GM23248 (cell line): ENCODE results near the gene NDUFA13. TPM values are rescaled to one million over a fixed set of nuclear protein-coding genes. Genes with fewer than 3 reads are reported as not detected.
"Not testable (repeated sequence)": the region's sequence is repeated elsewhere in the genome, so short reads cannot be mapped to it uniquely, and the experiment has no call there.

Source experiments
- DNase-seq: peaks from one replicate; pipeline ENCODE4 v3.0.0-alpha.2; 2015
- H2AFZ ChIP-seq: fragments of 200-600 bp; sonication (generic); 2 replicates; pipeline ENCODE4 v1.6.1; 2016; ENCODE audit warnings: antibody characterized with exemption
- H3F3A ChIP-seq: fragments of 200-600 bp; sonication (generic); 2 replicates; pipeline ENCODE4 v1.6.1; 2016; ENCODE audit warnings: mild to moderate bottlenecking, antibody characterized with exemption, mixed run types; ENCODE audit not compliant: insufficient read depth
- H3K27ac ChIP-seq: fragments of 200-600 bp; sonication (generic); 2 replicates; pipeline ENCODE4 v1.5.1; 2016; ENCODE audit warnings: mild to moderate bottlenecking
- H3K27me3 ChIP-seq: fragments of 200-600 bp; sonication (generic); replicated peaks from 2 replicates; pipeline ENCODE4 v1.6.1; 2016; ENCODE audit warnings: mild to moderate bottlenecking; ENCODE audit not compliant: insufficient read depth
- H3K36me3 ChIP-seq: fragments of 200-600 bp; sonication (generic); 2 replicates; pipeline ENCODE4 v1.6.1; 2016; ENCODE audit warnings: low read depth, mild to moderate bottlenecking
- H3K4me1 ChIP-seq: fragments of 200-600 bp; sonication (generic); 2 replicates; pipeline ENCODE4 v1.6.1; 2016; ENCODE audit warnings: mild to moderate bottlenecking; ENCODE audit not compliant: insufficient read depth
- H3K4me2 ChIP-seq: fragments of 200-600 bp; sonication (generic); one replicate; pipeline ENCODE4 v1.6.1; 2016; ENCODE audit warnings: mild to moderate bottlenecking; ENCODE audit not compliant: unreplicated experiment
- H3K4me3 ChIP-seq: fragments of 200-600 bp; sonication (generic); 2 replicates; pipeline ENCODE4 v1.5.1; 2016; ENCODE audit warnings: mild to moderate bottlenecking
- H3K79me2 ChIP-seq: fragments of 200-600 bp; sonication (generic); 2 replicates; pipeline ENCODE4 v1.6.1; 2016; ENCODE audit warnings: mild to moderate bottlenecking; ENCODE audit not compliant: insufficient read depth
- H3K9ac ChIP-seq: fragments of 200-600 bp; sonication (generic); 2 replicates; pipeline ENCODE4 v1.6.1; 2016; ENCODE audit warnings: mild to moderate bottlenecking
- H3K9me2 ChIP-seq: fragments of 200-600 bp; sonication (generic); 2 replicates; pipeline ENCODE4 v1.6.1; 2016; ENCODE audit warnings: mixed run types, mild to moderate bottlenecking, moderate library complexity; ENCODE audit not compliant: insufficient read depth
- H3K9me3 ChIP-seq: fragments of 200-600 bp; sonication (generic); one replicate; pipeline ENCODE4 v1.6.1; 2017; ENCODE audit warnings: low read depth
- H4K20me1 ChIP-seq: fragments of 200-600 bp; sonication (generic); 2 replicates; pipeline ENCODE4 v1.6.0; 2016; ENCODE audit not compliant: insufficient read depth
- EZH2 ChIP-seq: fragments of 200-600 bp; sonication (generic); IDR thresholded peaks from 2 replicates; pipeline ENCODE4 v1.6.1; 2018; ENCODE audit warnings: antibody characterized with exemption, mild to moderate bottlenecking; ENCODE audit not compliant: insufficient read depth, poor library complexity, severe bottlenecking
- EZH2phosphoT487 ChIP-seq: fragments of 200-600 bp; sonication (generic); IDR thresholded peaks from 2 replicates; pipeline ENCODE4 v1.6.1; 2018; ENCODE audit warnings: antibody characterized with exemption, moderate library complexity, mild to moderate bottlenecking, low read depth; ENCODE audit not compliant: insufficient read depth
- WGBS, 2 experiments: methylation state at CpG; one replicate each; pipeline ENCODE4 v1.1.6; 2015 to 2017; ENCODE audit warnings: low lambda C conversion rate in 2 of 2, low coverage in 1 of 2; ENCODE audit errors: missing lambda C conversion rate in 2 of 2; 5-methylcytosine and 5-hydroxymethylcytosine counted together
- in situ Hi-C: fragments of 300-500 bp; cut with MboI; formaldehyde crosslinking; loops from 2 replicates; pipeline ENCODE4 v1.15.0; 2020
- polyA plus RNA-seq: library from polyadenylated mRNA; unstranded; fragments of >200 nt; fragmentation: Nextera tagmentation; extraction: Ambion mirVana; gene quantifications from 2 replicates; pipeline ENCODE4 v1.2.1, GENCODE V29; 2016
- total RNA-seq: library from RNA; depleted of rRNA; stranded (reverse); fragments of >200 nt; shearing (Covaris generic); gene quantifications from 2 replicates; pipeline ENCODE4 v1.2.3, GENCODE V29; 2014; rRNA removed

The NDUFA13 gene
- total RNA-seq: 18.3 and 92.4 TPM in 2 replicates
- polyA plus RNA-seq: 466 and 474 TPM in 2 replicates

- Histone ChIP-seq H3K4me2 (peak within 1 kb of the TSS; percentile 100), H4K20me1 (no peaks in the 10 kb centered on the region), H3K4me1 (peaks cover 9% of the 10 kb centered on the region), H3K27me3 (no peaks in the 10 kb centered on the region), H3K36me3 (no peaks in the 10 kb centered on the region), H3K79me2 (peaks cover 48% of the 10 kb centered on the region), H3K9me3 (no peaks in the 10 kb centered on the region), H3K4me3 (peak within 1 kb of the TSS; percentile 100), H3K9ac (peak within 1 kb of the TSS; percentile 90), H3K9me2 (no peaks in the 10 kb centered on the region), H3F3A (no peaks in the 10 kb centered on the region), H2AFZ (peak within 1 kb of the TSS; percentile 84), H3K27ac (peak within 1 kb of the TSS; percentile 62)
- peak; percentile 94 for DNase-seq
- WGBS, 2 experiments: 4 to 5% methylated on average over 51 to 61 of the region's 61 CpGs
- in situ Hi-C loops: no loop called here
- no peak for TF ChIP-seq EZH2
- no peak for TF ChIP-seq EZH2phosphoT487
Measured at GRCh38 chr19:19515642-19516519, at the start of gene NDUFA13. Gene NDUFA13 (plus strand): TSS chr19:19516225. CDS start chr19:19516239, 14 bp downstream.

GRCh38 chr19:19468424-19469050 lies 47.5 kb upstream of the NDUFA13 start:
- H3K36me3 ChIP-seq: peaks cover 26% of the 10 kb centered on the region
- no peaks in the 10 kb centered on the region for H3K27me3 ChIP-seq
- H3F3A ChIP-seq: peaks cover 14% of the 10 kb centered on the region
- H3K79me2 ChIP-seq: peaks cover 100% of the 10 kb centered on the region
- H3K9me2 ChIP-seq: no peaks in the 10 kb centered on the region
- no peak overlapping the region for H3K9ac ChIP-seq
- peaks cover 13% of the 10 kb centered on the region for H3K4me1 ChIP-seq
- H2AFZ ChIP-seq: no peak overlapping the region
- H3K4me3 ChIP-seq: no peak overlapping the region
- no peaks in the 10 kb centered on the region for H4K20me1 ChIP-seq
- TF ChIP-seq EZH2 (no peak), EZH2phosphoT487 (no peak)
- peak; percentile 45 for DNase-seq
- H3K4me2 ChIP-seq: no peak overlapping the region
- WGBS, 2 experiments: 67 to 71% methylated on average over 2 of the region's 2 CpGs
- no peak overlapping the region for H3K27ac ChIP-seq
- H3K9me3 ChIP-seq: no peaks in the 10 kb centered on the region
- in situ Hi-C loops: no loop called here

- Histone ChIP-seq H2AFZ (no peak overlapping the region), H3K27me3 (no peaks in the 10 kb centered on the region), H3K4me2 (no peak overlapping the region), H4K20me1 (no peaks in the 10 kb centered on the region), H3K36me3 (peaks cover 26% of the 10 kb centered on the region), H3K9me3 (no peaks in the 10 kb centered on the region), H3F3A (peaks cover 14% of the 10 kb centered on the region; the same call in 1 of the 2 replicates), H3K9ac (no peak overlapping the region), H3K4me1 (no peaks in the 10 kb centered on the region), H3K79me2 (peaks cover 100% of the 10 kb centered on the region), H3K9me2 (no peaks in the 10 kb centered on the region), H3K4me3 (no peak overlapping the region), H3K27ac (no peak overlapping the region)
- TF ChIP-seq EZH2phosphoT487 (no peak), EZH2 (no peak)
- in situ Hi-C loops: no loop called here
- DNase-seq: no peak
- 92 to 95% methylated on average over 3 of the region's 3 CpGs for WGBS, 2 experiments
Measured at GRCh38 chr19:19470579-19470978, 45.4 kb upstream of the NDUFA13 start.

- no peaks in the 10 kb centered on the region for H3K4me1 ChIP-seq
- no peaks in the 10 kb centered on the region for H3K9me3 ChIP-seq
- no peak overlapping the region for H3K4me3 ChIP-seq
- in situ Hi-C loops: no loop called here
- H3K9ac ChIP-seq: no peak overlapping the region
- no peaks in the 10 kb centered on the region for H4K20me1 ChIP-seq
- H3F3A ChIP-seq: peaks cover 14% of the 10 kb centered on the region; the same call in 1 of the 2 replicates
- H3K79me2 ChIP-seq: peaks cover 100% of the 10 kb centered on the region
- H2AFZ ChIP-seq: no peak overlapping the region
- no peak overlapping the region for H3K27ac ChIP-seq
- H3K9me2 ChIP-seq: no peaks in the 10 kb centered on the region
- TF ChIP-seq EZH2: no peak
- no peak for TF ChIP-seq EZH2phosphoT487
- H3K4me2 ChIP-seq: no peak overlapping the region
- WGBS, 2 experiments: 82% methylated on average over 6 of the region's 6 CpGs
- no peaks in the 10 kb centered on the region for H3K27me3 ChIP-seq
- no peak for DNase-seq
- H3K36me3 ChIP-seq: peaks cover 20% of the 10 kb centered on the region
Measured at GRCh38 chr19:19471682-19472081, 44.3 kb upstream of the NDUFA13 start.

- H3K9me3 ChIP-seq, H3K4me3 ChIP-seq, H3K9me2 ChIP-seq, in situ Hi-C loops, H3K4me2 ChIP-seq, H4K20me1 ChIP-seq, H3K9ac ChIP-seq, H3K27ac ChIP-seq, H3K4me1 ChIP-seq, H2AFZ ChIP-seq, DNase-seq, H3K27me3 ChIP-seq: not testable (repeated sequence)
- Histone ChIP-seq H3F3A (peaks cover 14% of the 10 kb centered on the region; the same call in 1 of the 2 replicates), H3K79me2 (peaks cover 100% of the 10 kb centered on the region), H3K36me3 (peaks cover 18% of the 10 kb centered on the region)
- WGBS, 2 experiments: 78 to 80% methylated on average over 4 to 5 of the region's 5 CpGs
Measured at GRCh38 chr19:19472106-19472505, 43.9 kb upstream of the NDUFA13 start.
